Activated T-cell treated with anti-CD3 and anti-CD28 coated beads, Interleukin-2, amount 50 U/mL, for 24 hours (primary cell): ENCODE results near the gene SPATC1L.

ENCODE experiments used
- DNase-seq: peaks from one replicate; pipeline ENCODE4 v3.0.0-alpha.2; 2020
- H3K27ac Mint-ChIP-seq: 2 replicates; pipeline ENCODE4 v1.8.0; 2020; ENCODE audit warnings: mild to moderate bottlenecking, mixed read lengths
- H3K27me3 Mint-ChIP-seq: 2 replicates; pipeline ENCODE4 v1.8.0; 2020; ENCODE audit warnings: mixed read lengths
- H3K36me3 Mint-ChIP-seq: 2 replicates; pipeline ENCODE4 v1.8.0; 2020; ENCODE audit warnings: low read depth, mixed read lengths
- H3K4me1 Mint-ChIP-seq: 2 replicates; pipeline ENCODE4 v1.8.0; 2020; ENCODE audit warnings: low read depth, mixed read lengths
- H3K4me3 Mint-ChIP-seq: 2 replicates; pipeline ENCODE4 v1.8.0; 2020; ENCODE audit warnings: mild to moderate bottlenecking, moderate library complexity, mixed read lengths
- H3K9me3 Mint-ChIP-seq: 2 replicates; pipeline ENCODE4 v1.8.0; 2020; ENCODE audit warnings: mixed read lengths

Gene SPATC1L

DNA sequence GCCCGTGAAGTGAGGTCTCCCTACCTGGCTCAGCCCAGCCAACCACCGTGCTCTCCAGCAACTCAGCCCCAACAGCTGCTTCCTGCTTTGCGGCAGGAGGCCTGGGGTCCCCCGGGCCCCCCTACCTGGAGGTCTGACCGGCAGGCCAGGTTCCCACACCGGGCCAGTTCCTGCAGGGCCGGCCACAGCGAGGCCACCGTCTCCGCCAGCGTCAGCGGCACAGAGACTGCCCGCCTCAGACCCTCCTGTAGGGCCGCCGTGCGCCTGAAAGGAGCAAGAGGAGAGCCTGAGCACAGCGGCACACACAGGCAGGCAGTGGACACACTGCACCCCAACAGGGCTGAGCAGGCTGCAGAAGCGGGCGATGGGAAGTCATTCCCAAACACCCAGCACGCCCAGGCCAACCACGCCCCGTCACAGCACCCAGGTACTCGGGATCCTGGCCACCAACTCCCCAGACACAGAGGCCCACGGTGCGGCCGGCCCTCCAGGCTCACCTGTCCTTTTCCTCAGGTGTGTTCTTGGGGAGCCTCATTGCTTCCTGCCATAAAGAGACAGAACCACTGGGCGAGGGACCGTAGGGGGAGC, 45.8 kb downstream of the SPATC1L start:
- Mint-ChIP-seq H3K9me3 (no peaks in the 10 kb centered on the region), H3K36me3 (no peaks in the 10 kb centered on the region), H3K27me3 (peaks cover 3% of the 10 kb centered on the region), H3K27ac (no peak overlapping the region), H3K4me3 (no peak overlapping the region), H3K4me1 (peaks cover 3% of the 10 kb centered on the region)
- no peak for DNase-seq

DNA sequence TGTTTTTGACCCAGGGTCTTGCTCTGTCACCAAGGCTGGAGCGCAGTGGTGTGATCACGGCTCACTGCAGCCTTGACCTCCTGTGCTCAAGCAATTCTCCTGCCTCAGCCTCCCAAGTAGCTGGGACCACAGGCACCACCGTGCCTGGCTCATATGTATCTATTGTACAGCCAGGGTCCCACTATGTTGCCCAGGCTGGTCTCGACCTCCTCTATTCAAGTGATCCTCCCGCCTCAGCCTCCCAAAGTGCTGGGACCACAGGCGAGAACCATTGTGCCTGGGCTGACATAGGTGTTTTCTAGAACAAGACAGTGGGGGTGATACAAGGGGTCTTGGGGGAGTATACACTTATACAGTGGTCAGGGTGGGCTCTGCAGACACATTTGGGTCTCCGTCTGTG, 46.4 kb downstream of the SPATC1L start:
- no peak for DNase-seq
- Mint-ChIP-seq H3K9me3 (no peaks in the 10 kb centered on the region), H3K27ac (no peak overlapping the region), H3K4me1 (peaks cover 2% of the 10 kb centered on the region), H3K4me3 (no peak overlapping the region), H3K27me3 (peaks cover 3% of the 10 kb centered on the region), H3K36me3 (no peaks in the 10 kb centered on the region)

DNA sequence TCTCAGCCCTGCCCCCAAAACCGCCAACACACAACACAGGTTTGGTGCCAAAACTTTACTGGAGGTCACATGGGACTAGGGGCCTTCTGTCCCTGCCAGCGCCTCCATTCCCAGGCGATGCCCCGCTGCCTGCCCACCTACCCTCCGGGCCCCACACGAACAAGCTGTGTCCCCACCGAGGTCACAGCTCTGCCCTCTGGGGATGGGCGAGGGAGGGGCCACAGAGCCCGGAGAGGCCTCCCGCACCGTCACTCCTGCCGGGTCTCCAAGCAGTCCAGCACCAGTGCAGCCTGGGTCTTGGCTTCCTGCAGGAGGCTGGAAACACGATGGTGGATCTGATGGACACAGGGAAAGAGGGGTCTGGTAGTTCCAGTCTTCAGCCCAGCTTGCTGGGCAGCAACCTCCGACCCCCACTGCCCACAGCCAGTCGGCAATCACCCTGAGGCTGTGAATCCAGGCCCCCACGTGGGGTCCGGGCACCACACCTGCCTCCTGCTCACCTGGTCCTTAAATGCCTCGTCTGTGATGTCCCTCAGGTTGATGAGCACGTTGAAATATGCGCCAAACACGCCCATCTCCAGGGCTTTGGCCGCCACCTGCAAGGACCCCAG, 47.4 kb downstream of the SPATC1L start:
- no peaks in the 10 kb centered on the region for H3K4me1 Mint-ChIP-seq
- no peak overlapping the region for H3K4me3 Mint-ChIP-seq
- H3K27me3 Mint-ChIP-seq = peaks cover 3% of the 10 kb centered on the region
- no peak overlapping the region for H3K27ac Mint-ChIP-seq
- H3K9me3 Mint-ChIP-seq = no peaks in the 10 kb centered on the region
- no peaks in the 10 kb centered on the region for H3K36me3 Mint-ChIP-seq
- no peak for DNase-seq

DNA sequence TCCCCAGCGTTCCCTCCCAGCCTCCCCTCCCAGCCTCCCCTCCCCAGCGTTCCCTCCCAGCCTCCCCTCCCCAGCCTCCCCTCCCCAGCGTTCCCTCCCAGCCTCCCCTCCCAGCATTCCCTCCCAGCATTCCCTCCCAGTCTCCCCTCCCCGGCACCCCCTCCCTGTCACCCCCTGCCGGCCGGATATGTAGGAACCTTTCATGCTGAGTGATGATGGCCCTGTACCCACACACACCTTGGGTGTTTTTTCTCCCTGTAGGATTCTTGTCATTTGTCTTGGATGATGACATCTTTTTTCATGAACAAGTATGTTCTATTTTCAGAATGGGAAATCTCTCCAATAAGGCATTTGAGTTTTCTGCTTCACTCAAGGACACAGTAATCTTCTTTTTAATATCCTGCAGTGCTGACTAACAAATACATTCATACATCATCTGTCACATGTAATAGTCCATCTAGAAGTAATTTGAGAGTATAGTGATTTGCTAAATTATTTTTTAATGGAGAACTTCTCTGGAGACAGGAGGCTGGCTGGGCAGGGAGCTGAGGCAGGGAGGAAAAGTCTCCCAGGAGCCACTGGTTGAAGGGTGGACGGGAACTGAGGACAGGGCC, 48.4 kb downstream of the SPATC1L start:
- no peak overlapping the region for H3K27ac Mint-ChIP-seq
- H3K4me3 Mint-ChIP-seq = no peak overlapping the region
- no peaks in the 10 kb centered on the region for H3K9me3 Mint-ChIP-seq
- no peaks in the 10 kb centered on the region for H3K4me1 Mint-ChIP-seq
- H3K36me3 Mint-ChIP-seq = no peaks in the 10 kb centered on the region
- peaks cover 3% of the 10 kb centered on the region for H3K27me3 Mint-ChIP-seq
- no peak for DNase-seq

DNA sequence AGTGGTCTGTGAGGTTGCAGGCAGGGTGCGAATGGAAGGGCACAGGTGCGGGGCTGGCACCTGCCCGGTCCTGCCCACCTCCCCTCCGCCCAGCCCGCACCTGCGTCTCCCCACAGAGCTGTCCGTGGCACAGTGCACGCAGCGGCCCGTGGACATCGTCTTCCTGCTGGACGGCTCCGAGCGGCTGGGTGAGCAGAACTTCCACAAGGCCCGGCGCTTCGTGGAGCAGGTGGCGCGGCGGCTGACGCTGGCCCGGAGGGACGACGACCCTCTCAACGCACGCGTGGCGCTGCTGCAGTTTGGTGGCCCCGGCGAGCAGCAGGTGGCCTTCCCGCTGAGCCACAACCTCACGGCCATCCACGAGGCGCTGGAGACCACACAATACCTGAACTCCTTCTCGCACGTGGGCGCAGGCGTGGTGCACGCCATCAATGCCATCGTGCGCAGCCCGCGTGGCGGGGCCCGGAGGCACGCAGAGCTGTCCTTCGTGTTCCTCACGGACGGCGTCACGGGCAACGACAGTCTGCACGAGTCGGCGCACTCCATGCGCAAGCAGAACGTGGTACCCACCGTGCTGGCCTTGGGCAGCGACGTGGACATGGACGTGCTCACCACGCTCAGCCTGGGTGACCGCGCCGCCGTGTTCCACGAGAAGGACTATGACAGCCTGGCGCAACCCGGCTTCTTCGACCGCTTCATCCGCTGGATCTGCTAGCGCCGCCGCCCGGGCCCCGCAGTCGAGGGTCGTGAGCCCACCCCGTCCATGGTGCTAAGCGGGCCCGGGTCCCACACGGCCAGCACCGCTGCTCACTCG, 52.2 kb downstream of the SPATC1L start:
- Mint-ChIP-seq H3K27ac (no peak overlapping the region), H3K4me3 (no peak overlapping the region), H3K27me3 (peaks cover 3% of the 10 kb centered on the region), H3K36me3 (no peaks in the 10 kb centered on the region), H3K4me1 (no peaks in the 10 kb centered on the region), H3K9me3 (no peaks in the 10 kb centered on the region)
- DNase-seq = no peak

DNA sequence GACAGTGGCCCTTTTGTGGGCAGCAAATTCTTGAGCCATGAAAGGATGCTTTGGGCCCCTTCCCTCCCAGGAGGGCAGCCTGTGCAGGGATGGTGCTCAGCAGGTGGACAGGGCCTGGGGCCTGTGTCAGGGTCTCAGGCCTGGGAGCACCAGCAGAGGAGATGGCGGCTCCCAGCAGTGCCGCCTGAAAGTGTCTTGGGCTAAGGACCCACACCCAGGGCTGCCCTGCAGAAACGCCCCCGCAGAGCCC, 52.7 kb downstream of the SPATC1L start:
- Mint-ChIP-seq H3K27me3 (peaks cover 3% of the 10 kb centered on the region), H3K4me3 (no peak overlapping the region), H3K9me3 (no peaks in the 10 kb centered on the region), H3K4me1 (no peaks in the 10 kb centered on the region), H3K27ac (no peak overlapping the region), H3K36me3 (no peaks in the 10 kb centered on the region)
- DNase-seq = no peak

DNA sequence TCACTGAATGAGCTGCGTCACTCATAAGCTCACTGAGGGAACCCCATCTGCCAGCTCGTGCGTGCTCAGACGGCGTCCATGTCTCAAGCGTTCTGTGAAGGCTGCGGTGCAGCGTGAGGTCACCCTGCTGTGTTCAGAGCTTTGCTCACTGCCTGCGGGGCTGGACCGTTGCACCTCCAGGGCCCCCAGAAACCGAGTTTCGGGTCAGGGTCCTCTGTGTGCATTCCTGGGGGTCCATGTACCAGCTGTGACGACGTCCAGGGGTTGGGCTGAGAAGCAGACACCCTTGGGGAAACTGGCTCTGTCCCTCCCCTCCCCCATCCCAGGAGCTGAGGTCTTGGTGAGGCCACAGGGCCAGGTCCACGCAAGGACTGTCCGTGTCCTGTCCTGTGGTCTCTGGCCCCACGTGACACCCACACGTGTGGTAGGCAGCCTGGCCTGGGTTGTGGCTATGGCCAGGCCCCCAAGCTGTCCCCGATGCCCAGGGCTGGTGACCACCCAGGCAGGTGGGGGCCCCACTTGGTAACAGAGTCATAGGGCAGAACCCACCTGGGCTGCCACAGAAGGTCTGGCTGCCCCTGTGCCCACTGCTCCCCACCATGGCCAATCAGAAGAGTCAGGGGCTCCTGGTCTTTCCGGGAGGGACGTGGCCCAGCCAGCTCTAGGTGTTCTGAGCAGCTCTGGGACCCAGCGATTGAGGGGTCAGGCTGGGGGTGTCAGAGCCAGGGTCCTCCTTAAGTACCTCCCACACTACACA, 53.2 kb downstream of the SPATC1L start:
- no peak for DNase-seq
- Mint-ChIP-seq H3K36me3 (no peaks in the 10 kb centered on the region), H3K27me3 (peaks cover 2% of the 10 kb centered on the region), H3K4me3 (no peak overlapping the region), H3K9me3 (no peaks in the 10 kb centered on the region), H3K27ac (no peak overlapping the region), H3K4me1 (no peaks in the 10 kb centered on the region)

DNA sequence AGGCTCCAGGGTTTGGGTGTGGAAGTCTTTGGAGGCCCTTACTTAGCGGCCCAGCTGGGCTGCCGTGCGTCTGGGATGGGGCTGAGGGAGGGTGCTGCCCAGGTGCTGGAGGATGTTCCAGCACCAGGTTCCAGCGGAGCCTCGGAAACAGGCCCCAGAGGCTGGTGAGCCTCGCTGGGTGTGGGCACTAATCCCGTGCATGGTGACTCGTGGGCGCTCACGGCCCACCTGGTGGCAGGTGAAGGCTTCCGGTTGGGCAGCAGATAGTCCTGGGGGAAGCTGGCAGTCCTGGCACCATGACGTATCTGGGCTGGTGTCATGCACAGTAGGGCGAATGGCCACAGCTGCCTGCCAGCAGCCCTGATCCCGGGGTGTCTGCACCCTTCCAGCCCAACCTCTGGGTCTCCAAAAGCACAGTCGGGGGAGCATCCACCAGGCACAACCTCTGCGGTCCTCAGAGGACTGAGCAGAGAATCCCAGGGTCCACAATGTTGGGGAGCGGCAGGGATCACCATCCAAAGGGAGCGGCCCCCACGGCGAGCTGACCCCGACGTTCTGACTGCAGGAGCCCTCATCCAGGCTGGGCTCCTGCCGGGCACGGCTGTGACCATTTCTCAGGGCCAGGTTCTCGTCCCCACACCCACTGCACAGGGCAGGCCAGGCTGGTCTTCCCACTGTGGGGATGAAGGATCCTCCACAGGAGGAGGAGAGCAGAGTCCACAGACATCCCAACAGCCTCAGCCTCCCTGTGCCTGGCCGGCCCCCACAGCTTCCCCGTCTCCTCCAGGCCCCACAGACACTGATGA, 54.2 kb downstream of the SPATC1L start:
- no peak overlapping the region for H3K27ac Mint-ChIP-seq
- DNase-seq = no peak

DNA sequence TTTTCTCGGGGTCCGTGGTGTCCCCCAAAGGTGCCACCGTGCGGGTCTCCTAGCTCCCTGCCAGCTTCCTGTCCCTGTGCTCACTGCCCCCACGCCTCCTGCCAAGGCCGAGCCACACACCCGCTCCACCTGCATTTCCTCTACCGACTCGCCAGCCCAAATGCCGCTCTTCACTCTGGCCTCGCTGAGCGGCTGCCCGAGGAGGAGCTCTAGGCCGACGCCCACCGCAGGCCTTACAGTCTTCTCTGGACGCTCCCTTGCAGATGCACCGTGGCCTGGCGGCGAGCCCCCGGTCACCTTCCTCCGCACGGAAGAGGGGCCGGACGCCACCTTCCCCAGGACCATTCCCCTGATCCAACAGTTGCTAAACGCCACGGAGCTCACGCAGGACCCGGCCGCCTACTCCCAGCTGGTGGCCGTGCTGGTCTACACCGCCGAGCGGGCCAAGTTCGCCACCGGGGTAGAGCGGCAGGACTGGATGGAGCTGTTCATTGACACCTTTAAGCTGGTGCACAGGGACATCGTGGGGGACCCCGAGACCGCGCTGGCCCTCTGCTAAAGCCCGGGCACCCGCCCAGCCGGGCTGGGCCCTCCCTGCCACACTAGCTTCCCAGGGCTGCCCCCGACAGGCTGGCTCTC, 55.2 kb downstream of the SPATC1L start:
- Mint-ChIP-seq H3K4me1 (no peaks in the 10 kb centered on the region), H3K27me3 (no peaks in the 10 kb centered on the region), H3K4me3 (no peak overlapping the region), H3K36me3 (no peaks in the 10 kb centered on the region), H3K9me3 (no peaks in the 10 kb centered on the region), H3K27ac (no peak overlapping the region)
- no peak for DNase-seq

More for the DNA sequence above, 54.2 kb downstream of the SPATC1L start:
- H3K4me1 Mint-ChIP-seq = no peaks in the 10 kb centered on the region
- no peaks in the 10 kb centered on the region for H3K27me3 Mint-ChIP-seq
- H3K4me3 Mint-ChIP-seq = no peak overlapping the region
- no peaks in the 10 kb centered on the region for H3K36me3 Mint-ChIP-seq
- H3K9me3 Mint-ChIP-seq = no peaks in the 10 kb centered on the region

DNA sequence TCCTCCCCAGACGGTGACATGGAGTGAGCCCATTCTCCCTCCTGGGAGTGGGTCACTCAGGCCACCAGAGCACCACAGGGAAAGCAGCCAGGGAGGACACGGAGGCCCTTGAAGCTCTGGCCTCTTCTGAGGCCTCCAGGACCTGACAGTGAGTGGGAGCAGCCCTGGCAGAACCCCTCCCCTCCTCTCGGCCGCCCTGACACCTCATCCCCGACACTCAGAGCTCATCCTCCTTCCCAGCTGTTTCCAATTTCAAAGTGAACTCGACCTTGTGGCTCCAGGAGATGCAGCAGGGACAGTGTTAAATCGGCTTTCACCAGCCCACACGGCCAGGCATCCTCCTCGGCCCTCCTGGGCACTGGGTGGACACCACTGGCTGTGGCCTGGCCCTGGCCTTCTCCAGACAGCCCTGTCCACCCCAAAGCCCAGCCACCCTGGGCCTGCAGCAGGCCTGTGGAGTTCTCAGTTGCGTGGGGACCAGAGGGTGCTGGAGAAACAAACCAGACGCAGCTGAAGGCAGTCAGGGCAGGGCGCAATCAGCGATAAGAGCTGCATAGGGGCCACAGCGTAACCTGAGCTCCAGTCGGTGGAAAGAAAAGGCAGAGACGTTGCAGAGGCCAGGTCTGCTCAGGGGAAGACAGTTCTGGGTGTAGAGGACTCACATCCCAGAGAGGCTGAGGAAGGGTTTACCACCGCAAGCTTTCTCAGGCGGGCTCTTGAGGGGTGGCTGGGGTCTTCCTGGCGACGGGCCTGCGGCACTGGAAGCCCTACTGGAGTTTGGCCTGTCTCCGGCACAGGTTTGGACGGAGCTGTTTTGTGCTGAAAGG, 55.9 kb downstream of the SPATC1L start:
- H3K27ac Mint-ChIP-seq = no peak overlapping the region
- no peak overlapping the region for H3K4me3 Mint-ChIP-seq
- H3K9me3 Mint-ChIP-seq = no peaks in the 10 kb centered on the region
- no peaks in the 10 kb centered on the region for H3K36me3 Mint-ChIP-seq
- H3K4me1 Mint-ChIP-seq = no peaks in the 10 kb centered on the region
- DNase-seq = no peak
- no peaks in the 10 kb centered on the region for H3K27me3 Mint-ChIP-seq

DNA sequence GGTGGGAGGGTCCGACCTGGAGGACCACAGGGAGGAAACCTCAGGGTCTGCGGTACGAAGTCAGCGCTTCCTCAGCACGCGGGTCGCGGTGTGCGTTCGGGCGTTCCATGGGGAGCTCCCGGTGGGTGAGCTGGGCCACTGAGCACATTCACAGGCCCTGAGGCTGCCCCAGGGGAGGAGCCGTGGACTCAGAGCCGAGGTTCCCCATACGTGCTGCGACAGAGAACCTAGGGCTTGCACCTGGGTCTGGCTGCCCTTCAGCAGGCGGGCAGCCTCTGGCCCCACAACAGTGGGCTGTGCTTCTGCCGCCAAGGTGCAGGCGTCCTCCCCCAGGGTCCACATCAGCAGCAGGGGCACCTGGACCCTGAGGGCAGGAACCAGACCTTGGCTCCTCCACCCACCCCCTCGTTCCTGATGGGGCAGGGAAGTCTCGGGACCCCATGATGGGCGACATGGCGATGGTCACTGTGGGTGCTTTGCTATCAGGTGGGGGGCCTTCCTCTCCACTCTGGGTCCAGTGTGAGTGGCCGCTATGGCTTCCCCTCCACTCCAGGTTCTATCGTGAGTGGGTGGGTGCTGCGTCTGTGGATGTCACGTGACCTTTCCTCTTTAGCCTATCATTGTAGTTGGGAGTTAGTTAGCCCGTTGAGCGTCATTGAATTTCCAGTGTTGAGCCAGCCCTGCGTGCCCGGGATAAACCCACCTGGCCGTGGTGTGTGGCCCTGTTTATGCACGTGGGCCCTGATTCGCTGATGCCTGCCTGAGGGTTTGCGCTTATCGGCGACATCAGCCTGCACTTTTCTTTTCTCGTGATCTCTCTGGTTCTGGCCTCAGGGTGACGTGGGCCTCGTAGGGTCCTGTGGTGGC, 56.8 kb downstream of the SPATC1L start:
- H3K4me1 Mint-ChIP-seq = no peaks in the 10 kb centered on the region
- no peaks in the 10 kb centered on the region for H3K36me3 Mint-ChIP-seq
- H3K27ac Mint-ChIP-seq = no peak overlapping the region
- H3K4me3 Mint-ChIP-seq = no peak overlapping the region
- DNase-seq = no peak
- no peaks in the 10 kb centered on the region for H3K9me3 Mint-ChIP-seq
- no peaks in the 10 kb centered on the region for H3K27me3 Mint-ChIP-seq
